Measurements from ENCODE around the gene FGFR3.

The FGFR3 gene

DNA sequence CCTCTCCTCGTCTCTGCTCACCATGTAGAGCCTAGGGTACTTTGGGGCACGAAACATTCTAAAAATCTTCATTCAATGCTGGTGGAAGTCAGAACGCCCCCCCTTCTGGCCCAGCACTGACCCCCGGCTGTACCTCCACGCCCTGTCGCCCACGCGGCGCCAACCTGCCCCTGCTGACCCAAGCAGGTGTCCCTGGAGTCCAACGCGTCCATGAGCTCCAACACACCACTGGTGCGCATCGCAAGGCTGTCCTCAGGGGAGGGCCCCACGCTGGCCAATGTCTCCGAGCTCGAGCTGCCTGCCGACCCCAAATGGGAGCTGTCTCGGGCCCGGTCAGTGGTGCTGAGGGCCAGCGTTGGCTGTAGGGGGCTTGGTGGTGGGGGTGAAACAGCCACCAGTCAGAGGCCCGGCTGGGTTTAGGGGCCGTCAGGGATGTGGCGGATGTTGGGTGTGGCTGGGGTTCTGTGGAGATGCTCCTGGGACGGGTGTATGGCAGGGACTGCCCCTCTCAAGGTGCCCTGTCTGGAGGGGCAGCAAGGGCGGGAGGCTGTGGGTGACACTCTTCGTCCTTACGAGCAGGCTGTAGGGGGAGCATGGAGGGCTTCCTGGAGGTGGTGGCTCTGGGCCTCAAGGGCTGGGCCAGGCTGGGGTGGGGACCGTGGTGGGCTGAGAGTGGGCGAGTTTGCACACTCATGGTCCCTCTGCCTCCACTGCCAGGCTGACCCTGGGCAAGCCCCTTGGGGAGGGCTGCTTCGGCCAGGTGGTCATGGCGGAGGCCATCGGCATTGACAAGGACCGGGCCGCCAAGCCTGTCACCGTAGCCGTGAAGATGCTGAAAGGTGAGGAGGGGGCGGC is 11.8 kb downstream of the FGFR3 start:
- DNase-seq, result no peak

DNA sequence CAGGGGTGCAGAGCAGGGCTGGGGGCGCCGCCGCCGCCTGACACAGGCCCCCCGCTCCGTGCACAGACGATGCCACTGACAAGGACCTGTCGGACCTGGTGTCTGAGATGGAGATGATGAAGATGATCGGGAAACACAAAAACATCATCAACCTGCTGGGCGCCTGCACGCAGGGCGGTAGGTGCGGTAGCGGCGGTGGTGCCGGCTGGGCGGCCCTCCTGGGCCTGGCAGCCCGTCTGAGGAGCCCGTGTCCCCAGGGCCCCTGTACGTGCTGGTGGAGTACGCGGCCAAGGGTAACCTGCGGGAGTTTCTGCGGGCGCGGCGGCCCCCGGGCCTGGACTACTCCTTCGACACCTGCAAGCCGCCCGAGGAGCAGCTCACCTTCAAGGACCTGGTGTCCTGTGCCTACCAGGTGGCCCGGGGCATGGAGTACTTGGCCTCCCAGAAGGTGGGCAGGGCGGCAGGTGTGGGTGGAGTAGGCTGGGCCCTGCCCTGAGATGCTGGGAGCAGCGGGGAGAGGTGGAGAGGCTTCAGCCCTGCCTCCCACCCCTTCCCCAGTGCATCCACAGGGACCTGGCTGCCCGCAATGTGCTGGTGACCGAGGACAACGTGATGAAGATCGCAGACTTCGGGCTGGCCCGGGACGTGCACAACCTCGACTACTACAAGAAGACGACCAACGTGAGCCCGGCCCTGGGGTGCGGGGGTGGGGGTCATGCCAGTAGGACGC is 12.6 kb downstream of the FGFR3 start:
- no peak for DNase-seq

DNA sequence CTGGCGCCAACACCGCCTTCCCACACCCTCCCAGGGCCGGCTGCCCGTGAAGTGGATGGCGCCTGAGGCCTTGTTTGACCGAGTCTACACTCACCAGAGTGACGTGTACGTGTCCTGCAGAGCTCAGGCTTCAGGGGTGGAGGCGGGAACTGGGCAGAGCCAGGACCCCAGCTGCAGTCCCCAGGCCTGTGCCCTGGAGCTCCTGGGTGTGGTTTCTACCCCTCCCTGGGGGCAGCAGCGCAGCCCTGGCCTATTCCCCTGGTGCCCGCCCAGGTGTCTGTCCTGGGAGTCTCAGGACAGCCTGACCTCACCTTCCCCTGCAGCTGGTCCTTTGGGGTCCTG is 13.1 kb downstream of the FGFR3 start:
- DNase-seq, result no peak

DNA sequence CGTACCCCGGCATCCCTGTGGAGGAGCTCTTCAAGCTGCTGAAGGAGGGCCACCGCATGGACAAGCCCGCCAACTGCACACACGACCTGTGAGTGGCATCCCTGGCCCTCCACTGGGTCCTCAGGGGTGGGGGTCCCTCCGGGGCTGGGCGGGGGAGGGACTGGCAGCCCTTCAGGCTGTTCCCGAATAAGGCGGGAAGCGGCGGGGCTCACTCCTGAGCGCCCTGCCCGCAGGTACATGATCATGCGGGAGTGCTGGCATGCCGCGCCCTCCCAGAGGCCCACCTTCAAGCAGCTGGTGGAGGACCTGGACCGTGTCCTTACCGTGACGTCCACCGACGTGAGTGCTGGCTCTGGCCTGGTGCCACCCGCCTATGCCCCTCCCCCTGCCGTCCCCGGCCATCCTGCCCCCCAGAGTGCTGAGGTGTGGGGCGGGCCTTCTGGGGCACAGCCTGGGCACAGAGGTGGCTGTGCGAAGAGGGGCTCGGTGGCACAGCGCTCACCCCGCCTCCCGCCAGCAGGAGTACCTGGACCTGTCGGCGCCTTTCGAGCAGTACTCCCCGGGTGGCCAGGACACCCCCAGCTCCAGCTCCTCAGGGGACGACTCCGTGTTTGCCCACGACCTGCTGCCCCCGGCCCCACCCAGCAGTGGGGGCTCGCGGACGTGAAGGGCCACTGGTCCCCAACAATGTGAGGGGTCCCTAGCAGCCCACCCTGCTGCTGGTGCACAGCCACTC is 13.7 kb downstream of the FGFR3 start:
- DNase-seq, result no peak

DNA sequence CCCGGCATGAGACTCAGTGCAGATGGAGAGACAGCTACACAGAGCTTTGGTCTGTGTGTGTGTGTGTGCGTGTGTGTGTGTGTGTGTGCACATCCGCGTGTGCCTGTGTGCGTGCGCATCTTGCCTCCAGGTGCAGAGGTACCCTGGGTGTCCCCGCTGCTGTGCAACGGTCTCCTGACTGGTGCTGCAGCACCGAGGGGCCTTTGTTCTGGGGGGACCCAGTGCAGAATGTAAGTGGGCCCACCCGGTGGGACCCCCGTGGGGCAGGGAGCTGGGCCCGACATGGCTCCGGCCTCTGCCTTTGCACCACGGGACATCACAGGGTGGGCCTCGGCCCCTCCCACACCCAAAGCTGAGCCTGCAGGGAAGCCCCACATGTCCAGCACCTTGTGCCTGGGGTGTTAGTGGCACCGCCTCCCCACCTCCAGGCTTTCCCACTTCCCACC is 14.3 kb downstream of the FGFR3 start:
- DNase-seq, result no peak

DNA sequence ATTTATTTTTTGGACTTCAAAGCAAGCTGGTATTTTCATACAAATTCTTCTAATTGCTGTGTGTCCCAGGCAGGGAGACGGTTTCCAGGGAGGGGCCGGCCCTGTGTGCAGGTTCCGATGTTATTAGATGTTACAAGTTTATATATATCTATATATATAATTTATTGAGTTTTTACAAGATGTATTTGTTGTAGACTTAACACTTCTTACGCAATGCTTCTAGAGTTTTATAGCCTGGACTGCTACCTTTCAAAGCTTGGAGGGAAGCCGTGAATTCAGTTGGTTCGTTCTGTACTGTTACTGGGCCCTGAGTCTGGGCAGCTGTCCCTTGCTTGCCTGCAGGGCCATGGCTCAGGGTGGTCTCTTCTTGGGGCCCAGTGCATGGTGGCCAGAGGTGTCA is 15.3 kb downstream of the FGFR3 start:
- no peak for DNase-seq

DNA sequence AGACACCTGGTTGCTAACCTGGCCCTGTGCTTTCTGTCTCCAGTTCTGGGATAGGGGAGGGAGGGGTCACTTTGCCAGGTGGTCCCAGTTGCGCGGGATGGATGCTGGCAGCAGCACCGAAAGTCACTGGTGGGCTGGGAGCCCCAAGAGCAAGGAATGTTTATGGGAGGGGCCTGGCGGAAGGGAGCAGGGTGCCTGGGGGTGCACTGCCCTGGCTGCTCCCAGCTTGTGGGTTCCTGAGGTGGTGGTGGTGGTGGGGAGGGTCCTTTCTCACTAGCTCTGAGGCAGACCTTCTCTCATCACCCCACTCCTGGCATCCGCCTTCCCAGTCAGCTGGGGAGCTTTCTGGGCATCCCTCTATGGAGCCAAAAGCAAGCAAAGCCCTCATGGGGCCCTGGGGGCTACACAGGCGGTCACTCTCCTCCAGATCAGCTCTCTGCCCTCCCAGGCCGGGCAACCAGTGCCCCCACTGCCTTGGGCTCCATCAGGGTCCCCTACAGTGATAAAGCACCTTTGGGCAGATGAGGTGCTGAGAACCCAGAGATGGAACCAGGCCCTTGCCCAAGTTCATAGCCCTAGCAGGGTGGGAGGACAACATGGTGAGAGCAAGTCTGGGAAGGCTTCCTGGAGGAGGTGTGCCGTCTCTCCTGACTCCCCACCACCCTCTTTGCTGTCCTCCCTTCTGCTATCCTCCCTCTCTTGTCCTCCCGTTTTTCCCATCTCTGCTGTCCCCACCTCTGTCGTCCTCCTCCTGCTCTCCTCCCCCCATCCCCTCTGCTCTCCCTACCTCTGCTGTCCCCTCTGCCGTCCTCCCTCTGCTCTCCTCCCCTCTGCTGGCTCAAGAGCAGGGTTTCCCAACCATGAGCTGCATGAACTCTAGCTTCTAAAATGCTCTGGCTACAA is 16.0 kb downstream of the FGFR3 start:
- DNase-seq, result no peak

DNA sequence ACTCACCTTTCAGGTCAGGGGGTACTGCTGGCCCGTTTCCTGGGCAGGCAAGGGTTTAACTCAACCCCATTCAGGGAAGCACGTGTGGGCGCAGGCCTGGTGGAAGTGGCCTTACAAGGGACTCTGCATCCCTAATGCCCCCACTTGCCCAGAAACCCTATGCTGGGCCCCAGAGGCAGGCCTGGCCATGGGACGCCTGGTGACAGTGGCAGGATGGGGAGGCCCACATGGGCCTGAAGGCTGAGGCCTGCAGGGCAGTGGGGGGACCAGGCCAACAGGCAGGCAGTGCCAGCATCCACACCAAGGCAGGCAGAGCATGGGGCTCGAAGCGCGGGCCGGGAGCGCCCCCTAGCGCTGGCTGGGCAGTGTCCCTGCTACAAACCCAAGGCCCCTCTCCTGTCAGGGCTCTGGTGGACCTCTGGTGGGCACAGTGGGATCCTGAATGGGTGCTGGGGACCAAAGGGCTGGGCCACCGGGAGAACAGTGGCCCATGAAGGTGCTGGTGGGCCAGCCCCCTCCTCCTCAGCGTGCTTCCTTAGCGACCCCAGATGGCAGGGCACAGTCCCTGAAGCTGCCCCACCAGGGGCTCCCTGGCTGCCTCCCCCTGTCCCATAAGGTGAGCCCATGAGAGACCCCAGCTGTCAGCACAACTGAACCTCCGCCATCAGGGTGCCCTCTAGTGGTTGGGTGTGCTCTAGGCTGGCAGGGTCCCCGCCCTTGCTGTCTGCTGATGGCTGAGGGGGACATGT is 16.8 kb downstream of the FGFR3 start:
- peak; percentile 67 for DNase-seq

DNA sequence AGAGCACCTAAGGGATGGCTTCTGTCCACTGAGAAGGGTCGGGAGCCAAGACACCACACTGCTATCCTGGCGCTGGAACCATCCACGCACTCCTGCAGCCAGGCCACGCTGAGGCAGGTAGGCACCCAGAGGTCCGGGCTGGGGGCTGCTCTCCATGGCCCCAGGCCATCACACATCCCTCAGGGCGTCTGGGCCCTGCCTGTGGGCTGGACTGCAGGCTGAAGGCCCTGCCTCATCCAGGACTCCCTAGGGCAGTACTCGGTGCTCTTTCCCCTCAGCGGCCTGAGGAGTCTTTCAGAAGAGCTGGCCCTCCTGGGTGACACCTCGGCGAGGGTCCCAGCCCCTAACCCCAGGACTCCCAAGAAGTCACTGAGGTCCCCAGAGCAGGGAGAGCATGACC is 17.7 kb downstream of the FGFR3 start:
- DNase-seq, result no peak

DNA sequence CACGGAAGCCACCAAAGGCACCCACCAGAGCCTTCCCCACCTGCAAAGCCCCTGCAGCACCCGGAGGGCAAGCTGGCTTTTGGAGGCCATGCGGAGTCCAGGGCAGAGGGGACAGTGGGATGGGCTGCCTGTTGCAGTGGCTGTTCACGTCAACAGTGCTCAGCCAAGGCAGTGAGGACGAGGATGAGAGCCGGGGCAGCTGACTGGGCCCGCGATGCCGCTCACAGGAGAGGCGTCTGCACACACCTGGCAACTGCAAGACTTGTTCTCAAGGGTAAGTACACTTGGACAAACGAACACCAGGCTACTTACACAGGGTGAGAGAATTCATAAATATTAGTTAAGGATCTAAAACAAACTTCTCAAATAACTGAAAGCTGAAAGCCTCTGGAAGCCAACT is 19.6 kb downstream of the FGFR3 start:
- DNase-seq, result no peak

DNA sequence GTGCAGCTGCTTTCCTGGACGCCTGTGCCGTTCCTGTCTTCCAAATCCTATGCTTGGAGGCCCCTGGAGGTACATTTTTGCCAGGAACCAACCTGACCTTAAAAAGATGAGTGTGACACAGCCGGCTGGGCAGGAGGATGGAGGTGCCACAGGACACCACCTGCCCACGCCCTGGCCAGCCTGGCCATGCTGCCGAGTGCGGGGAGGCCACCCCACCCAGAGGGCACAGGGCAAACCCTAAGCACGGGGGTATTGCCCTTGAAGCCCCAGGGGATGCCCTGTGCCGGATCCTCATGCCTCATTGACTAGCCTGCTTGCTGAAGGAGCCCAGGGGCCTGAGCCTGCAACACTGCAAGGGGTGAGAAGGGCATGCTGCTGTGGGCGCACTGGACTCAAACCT is 20.1 kb downstream of the FGFR3 start:
- no peak for DNase-seq

DNA sequence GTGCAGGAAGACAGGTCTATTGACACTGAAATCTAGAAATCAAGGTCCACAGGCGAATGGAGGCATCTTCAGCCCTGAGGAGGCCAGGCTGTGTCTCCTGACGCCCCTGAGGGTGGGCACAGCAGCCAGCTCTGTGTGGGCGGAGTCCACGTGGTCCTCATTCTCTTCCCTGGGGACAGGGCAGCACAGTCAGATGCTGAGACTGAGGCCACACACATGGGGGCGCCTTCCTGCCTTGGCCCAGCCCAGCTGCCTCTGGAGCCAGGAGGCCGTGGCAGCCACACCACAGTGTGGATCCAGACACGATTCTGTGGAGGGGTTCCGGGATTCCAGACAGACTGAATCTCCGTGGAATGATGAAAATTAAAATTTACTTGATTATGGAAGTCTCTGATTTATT is 20.8 kb downstream of the FGFR3 start:
- no peak for DNase-seq

DNA sequence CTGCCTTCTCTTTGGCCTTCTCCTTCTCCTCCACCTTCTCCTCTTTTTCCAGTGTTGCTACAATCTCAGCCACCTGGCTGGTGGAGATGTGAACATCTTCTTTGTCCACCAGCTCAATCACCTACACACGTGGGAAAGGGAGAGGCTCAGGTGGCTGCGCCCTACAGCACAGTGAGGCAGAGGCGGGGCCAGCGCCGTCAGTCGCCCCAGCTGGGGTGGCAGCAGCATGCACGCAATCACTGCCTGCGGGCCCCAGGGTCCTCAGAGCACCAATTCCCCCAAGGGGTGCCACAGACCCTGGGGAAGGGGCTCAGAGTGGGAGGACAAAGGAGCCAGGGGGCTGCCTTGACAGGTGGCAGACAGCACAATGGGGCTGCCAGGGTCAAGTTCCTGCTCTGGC is 21.4 kb downstream of the FGFR3 start:
- DNase-seq, result no peak

DNA sequence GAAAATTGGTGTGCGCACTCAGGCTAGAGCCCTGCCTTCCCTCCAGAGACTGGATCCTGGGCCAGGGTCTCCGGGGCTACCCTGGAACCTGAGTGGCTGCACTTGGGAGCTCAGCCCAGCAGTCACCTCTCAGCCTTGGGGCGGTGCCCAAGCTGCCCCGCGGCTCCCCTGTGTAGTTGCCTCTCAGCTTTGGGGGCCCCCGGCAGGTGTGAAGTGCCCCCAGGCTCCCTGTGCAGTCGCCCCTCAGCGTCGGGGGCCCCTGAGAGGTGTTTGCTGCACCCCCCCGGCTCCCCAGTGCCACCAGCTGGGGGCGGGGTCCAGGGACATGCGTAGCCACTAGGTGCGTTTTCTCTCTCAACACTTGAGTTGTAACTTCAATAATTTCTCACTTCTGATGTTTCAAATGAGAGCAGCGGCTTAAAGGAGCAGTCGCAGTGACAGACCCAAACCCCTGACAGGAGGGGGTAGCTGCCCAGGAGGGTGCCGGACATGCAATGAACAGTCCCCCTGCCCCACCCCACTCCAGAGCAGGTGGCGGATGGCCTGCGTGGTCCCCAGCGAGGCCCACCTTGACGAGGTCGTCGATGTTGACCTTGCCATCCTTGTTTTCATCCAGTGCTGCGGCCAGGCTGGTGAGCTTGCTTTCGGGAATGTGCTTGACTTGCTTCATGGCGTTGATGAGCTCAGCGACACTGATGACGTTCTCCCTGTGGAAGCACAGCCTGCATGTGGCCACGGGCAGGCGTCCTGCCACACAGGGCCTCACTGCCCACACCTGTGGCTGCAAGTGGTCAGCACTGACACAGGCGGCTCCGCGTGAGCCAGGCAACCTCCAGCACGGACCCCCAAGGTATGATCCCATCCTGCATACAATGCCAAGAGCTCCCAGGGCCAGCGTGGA is 22.3 kb downstream of the FGFR3 start:
- no peak for DNase-seq

DNA sequence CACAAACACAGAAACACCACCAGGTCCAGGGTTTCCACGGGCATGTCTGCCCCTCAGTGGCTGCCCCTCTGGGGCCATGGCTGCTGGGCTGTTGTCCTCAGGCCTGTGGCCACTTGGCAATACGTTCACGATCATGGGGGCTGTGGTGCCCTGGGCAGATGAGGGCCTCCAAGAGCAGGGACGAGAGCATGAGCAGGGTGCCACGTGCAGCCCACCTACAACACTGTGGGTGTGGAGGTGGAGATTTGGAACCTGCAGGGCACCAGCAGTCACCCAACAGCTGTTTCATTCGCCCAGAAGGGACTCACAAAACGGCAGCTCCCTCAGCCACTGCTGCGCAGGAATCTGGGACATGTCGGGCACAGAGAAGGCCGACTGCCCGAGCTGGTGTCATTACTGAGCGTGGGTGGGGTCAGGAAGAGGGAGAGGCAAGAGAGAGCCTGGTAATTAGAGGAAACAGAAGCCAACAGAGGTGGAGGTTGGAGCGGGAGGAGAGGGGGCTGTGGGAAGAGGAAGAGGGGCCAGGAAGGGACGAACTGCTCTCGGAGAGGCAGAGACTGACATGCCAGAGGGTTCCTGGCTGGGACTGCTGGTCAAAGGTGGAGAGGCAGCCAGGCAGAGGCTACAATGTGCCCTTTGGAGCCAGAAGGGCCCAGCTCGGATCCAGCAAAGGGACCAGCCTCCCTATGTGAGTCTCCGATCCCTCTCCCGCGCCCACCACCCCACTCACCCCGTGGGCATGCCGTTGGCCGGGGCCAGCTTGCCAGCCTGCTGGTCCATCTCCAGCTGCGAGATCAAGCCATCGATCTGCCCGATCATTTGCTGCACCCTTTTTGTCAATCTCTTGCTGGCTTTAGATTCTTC is 23.1 kb downstream of the FGFR3 start:
- no peak for DNase-seq

DNA sequence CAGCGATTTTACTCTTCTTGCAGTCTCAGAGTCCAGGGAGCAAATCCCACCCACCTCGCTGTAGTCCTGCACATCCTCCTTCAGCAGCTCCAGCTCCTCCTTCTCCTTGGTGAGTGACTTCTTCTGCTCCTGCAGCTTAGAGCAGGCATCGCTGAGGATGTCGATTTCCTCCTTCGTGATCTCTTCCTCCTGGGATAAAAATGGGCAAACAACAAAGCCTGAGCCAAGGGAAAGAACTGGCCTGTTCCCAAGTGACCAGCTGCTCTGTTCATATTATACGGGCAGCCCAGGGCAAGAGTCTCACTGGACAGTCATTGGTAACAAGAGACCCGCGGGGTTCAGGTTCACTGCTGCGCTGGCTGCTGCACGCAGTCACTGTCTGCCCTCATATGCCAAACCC is 26.2 kb downstream of the FGFR3 start:
- no peak for DNase-seq

DNA sequence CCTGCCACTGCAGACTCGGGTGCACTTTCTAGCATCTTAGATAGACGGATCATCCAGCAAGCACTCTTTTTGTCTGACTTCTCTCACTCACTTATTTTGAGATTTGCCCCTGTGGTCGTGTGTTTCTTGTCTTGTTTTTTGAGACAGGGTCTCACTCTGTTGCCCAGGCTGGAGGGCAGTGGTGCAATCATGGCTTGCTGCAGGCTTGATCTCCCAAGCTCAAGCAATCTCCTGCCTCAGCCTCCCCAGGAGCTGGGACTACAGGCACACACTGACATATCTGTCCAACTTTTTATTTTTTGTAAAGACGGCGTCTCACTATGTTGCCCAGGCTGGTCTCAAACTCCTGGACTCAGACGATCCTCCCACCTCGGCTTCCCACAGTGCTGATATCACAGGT is 26.7 kb downstream of the FGFR3 start:
- DNase-seq, result no peak

DNA sequence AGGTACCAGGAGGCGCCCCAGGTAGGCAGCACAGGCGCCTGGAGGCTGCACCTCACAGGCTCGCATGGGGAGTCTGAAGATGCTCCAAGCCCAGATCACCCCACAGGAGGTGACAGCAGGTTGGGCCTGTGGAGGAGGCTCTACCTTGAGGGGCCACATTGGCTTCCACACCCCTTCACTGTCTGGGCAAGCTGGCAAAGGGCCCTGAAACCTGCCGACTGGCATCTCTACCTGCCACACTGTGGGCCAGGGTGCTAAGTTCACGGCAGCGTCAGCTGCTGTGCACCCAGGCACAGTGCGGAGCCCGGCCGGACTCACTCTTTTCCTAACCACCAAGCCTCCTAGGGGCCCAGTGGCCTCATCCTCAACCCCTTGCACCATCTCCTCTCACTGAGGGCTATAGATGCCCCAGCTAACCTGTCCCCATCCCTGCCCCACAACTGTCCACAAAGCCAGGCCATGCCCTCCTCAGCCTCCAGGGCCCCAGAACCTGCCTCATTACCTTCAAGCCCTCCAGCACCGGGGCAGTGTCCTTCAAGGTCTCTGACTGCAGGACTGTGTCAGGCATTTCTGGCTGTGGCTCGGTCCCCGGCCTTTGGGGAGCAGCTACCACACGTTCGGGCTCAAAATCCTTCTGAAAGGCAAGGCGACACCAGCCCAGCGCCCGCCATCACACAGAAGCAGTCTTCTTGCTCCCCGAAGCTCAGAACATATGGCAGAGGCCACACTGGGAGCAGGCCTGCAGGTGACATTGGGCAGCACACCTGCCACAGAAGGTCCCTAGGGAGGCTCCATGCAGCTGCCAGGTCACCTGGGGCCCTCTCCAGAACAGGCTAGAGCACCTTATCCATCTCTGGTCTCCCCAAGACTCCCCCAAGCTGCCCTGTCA is 28.8 kb downstream of the FGFR3 start:
- no peak for DNase-seq
